NCI-H345 treated with DMSO at 0.1 percent for 48 hours (cell line): ENCODE data around the gene SLC39A11.
"Not testable (repeated sequence)": the region's sequence is repeated elsewhere in the genome, so short reads cannot be mapped to it uniquely, and the experiment has no call there.

ENCODE experiments used
- DNase-seq: peaks from one replicate; lab custom pipeline; 2025; ENCODE audit not compliant: unreplicated experiment; lab: John Stamatoyannopoulos, UW

The SLC39A11 gene

GRCh38 chr17:72927146-72927545, 165.3 kb downstream of the SLC39A11 start:
- DNase-seq, result no peak

- no peak for DNase-seq
Measured at GRCh38 chr17:72926171-72926570, 166.3 kb downstream of the SLC39A11 start.

GRCh38 chr17:72924196-72924595, 168.3 kb downstream of the SLC39A11 start:
- no peak for DNase-seq

DNA sequence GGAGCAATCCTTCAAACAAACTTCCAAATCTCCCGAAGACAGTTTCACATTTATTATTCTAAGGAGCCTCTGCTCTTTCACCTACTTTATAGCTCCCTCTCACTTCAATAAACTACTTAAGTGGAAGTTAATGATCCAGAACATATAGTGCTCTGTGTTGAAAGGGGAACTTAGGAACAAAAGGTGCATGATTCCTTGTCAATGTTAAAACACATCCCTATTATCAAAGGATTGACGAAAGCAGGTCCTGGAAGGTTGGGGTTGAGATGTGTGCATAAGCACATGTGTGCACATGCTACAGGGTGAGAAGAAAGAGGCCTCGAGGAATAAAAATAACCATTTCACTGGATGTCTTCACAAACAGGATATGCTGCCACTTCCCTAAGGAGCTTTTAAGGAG, 170.3 kb downstream of the SLC39A11 start:
- no peak for DNase-seq

DNA sequence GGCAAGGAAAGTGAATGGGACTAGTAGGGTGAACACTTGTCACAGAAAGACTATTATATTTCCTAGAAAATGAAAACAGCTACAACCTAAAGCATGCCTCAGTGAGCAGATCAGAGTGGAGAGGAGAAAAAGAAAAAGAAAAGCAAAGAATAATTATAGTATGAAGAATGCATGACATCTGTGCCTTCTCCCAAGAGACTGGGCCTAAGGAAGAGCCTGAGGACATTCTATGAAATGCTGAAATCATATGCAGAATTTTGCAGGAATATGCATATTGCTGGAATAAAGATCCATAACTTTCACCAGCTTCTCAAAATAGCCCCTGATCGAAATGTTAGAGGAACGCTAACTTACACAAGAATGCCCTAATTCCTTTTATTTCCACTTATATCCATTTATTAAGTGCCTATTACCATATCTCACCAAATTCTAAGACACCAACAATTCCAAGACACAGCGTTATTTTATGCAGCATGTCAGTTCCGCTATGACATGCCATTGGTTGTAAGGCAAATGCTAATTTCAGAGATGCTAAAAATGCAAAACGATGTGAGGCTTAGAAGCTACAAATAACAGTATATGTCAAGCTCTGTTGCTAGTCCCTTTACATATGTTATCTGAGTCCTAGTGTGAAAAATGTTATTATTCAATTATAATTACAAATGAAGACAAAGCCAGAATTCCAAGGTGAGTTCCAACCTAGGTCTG, 171.0 kb downstream of the SLC39A11 start:
- DNase-seq, result no peak

DNA sequence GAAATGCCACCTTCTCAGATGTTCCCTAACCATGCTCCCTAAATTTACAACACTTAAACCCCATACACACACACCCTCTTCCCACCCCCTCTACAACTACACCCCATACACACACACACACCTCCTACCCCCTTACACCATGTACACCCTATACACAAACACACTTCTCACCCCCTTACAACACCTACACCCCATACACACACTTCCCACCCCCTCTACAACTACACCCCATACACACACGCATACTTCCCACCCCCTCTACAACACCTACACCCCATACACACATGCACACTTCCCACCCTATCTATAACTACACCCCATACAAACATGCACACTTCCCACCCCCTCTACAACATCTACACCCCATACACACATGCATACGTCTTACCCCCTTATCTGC, 172.0 kb downstream of the SLC39A11 start:
- DNase-seq, result no peak

- no peak for DNase-seq
Measured at GRCh38 chr17:72916991-72917390, 175.5 kb downstream of the SLC39A11 start.

DNA sequence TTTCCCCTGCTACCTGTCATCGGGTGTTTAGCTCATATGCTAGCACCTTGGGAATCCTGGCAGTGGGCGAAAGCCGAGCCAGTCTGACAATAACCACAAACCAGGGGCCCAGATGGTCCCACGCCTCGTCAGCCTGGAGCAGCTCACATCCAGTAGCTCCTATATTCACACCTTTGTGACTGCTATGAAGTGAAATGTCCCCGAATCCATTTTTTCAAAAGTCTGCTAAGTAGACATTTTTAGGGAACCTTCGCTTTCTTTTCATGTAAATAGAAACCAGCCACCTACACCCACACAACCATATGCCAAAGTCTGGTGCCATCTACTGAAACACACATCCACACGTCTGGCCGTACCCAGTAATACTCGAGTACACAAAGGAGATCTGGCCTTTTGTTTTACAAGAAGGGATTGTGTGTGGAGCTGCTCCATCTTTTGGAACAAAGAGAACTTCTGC, 176.8 kb downstream of the SLC39A11 start:
- DNase-seq, result no peak

DNA sequence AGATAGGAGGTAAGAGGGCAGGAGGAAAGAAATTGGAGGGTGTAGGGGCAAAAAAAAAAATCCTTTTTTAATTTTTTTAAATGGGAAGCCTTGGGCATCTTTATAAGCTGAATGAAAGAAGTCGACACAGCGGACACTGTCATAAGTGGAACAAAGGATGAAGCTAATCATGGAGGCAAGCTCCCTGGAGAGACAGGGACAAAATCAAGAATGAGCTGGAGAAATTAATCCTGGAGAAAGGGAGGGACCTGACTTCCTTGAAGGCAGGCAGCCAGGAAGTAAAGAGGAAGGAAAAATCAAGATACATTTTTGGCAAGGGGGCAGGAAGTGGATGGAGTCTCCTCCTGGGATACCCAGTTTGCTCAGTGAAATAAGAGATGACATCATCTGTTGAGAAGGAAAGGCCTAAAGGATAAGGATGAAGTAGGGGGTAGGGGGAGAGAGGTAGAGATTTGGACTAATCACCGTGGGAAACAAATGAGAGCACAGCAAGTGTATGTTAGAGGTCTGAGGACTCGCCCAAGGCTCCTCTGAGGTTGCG, 179.3 kb downstream of the SLC39A11 start:
- no peak for DNase-seq

- DNase-seq, result no peak
Measured at GRCh38 chr17:72906306-72906705, 186.2 kb downstream of the SLC39A11 start.

DNA sequence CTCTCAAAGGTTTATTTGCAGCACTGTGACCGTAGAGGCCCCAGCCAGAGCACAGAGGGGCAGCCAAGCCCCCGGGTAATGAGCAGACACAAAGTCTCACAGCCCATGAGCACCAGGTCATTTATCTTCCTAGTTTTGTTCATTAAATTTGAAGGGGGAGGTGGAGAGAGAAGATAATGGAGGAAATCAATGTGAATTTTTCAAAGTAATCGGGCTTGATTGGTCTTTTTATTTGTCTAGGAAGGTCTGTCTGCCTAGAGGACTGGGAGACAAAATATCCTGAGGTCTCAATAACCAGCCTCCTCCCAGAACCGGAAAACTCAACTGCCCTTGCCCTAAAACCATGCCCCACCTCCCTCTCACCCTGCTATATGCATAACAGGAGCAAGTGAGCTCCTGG, 189.0 kb downstream of the SLC39A11 start:
- DNase-seq, result no peak

DNA sequence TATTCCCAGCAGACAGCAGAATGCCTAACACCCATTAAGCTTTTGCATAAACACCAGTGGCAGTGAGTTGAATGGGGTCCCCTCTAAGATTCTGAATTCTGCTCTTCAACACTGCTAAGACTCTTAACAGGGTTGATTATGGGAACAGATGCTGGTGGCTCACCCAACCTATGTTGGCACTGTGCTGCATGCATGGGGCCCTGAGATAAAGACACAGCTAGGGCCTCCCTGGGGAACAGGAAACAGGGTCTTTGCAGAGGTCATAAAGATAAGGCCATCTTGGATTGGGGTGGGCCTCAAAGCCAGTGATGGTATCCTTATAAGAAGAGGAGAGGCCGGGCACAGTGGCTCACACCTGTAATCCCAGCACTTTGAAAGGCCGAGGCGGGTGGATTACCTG, 190.8 kb downstream of the SLC39A11 start:
- no peak for DNase-seq

- DNase-seq, result no peak
Measured at GRCh38 chr17:72901083-72901482, 191.4 kb downstream of the SLC39A11 start.

- DNase-seq, result no peak
Measured at GRCh38 chr17:72900654-72900971, 191.9 kb downstream of the SLC39A11 start.

- DNase-seq, result no peak
Measured at GRCh38 chr17:72898725-72899124, 193.8 kb downstream of the SLC39A11 start.

DNA sequence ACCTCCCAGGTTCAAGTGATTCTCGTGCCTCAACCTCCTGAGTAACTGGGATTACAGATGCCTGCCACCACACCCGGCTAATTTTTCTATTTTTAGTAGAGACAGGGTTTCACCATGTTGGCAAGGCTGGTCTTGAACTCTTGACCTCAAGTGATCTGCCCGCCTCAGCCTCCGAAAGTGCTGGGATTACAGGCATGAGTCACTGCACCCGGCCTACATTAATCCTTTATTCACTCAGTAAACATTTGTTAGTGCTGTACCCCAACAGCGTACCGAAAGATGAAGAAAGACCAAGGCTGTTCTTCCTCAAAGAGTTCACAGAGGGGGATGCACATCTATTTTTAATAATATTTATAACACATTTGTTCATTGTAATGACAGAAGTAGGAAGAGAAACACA, 196.2 kb downstream of the SLC39A11 start:
- not testable (repeated sequence) for DNase-seq

DNA sequence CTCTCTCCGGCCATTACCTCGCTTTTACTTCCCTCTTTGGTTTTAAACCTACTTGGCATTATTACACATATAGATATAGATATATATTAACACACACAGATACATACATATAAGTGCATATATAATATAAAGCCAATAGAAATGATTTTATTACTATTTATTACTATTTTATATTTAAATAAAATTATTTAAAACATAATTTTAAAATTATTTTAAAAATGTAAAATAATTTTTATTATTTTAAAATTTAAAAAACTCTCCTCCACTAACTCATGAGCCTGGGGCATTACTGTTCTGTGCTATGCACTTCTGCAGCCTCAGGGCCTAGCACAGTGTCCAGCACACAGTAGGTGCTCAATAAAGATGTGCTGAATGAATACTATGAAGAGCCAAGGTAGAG, 200.9 kb downstream of the SLC39A11 start:
- no peak for DNase-seq

DNA sequence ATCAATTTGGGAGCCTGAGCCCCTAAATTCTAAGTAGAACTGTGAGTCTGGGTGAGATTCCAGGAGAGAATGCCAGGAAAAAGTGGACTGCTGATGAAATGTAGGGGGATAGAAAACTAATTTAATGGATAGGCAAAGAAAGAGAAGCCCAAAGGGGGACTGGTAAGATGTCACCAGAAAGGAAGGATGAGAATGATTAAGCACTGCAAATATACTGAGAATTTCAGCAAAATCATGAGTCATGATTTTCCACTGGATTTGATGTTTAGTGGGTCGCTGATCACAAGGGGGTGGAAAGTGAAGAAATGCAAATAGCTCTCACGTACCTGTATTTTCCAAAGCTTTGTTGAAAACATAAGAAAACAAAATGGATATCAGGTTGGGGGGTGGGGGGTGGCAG, 201.8 kb downstream of the SLC39A11 start:
- no peak for DNase-seq

DNA sequence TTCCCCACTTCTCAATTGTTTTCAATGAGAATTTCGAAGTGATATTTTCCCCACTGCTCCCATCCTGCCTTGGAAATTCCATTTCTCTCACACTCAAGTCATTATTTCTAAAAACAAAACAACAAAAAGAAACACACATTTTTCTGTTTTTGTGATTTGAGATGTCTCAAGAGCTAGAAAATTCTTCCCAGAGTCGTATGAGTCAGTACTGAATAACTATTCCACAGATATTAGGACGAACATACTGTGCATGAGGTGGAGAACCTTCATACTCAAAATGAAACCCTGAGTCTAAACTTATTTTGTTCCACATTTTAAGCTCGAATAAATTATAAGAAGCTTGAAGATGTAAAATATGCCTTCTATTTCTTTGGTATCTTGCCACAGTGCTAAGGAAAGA, 204.6 kb downstream of the SLC39A11 start:
- DNase-seq, result no peak

GRCh38 chr17:72887322-72887721, 205.2 kb downstream of the SLC39A11 start:
- DNase-seq, result no peak

DNA sequence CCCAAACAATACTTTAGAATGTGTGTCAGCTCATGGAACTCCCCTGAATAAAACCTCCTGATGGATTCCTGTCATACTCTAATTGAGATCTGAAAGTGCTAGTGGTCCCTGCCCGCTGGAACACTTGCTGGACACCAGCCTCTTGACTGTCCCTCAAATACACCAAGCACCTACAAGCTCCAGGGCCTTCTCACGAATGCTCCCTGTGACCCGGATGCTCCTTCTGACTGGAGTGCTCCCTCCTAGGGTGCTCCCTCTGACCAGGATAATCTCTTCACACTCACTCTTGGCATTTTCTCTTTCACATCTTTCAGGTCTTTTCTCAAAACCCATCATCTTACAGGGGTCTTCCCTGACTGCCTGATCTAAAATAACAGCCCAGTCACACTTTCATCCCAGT, 205.9 kb downstream of the SLC39A11 start:
- DNase-seq, result no peak

DNA sequence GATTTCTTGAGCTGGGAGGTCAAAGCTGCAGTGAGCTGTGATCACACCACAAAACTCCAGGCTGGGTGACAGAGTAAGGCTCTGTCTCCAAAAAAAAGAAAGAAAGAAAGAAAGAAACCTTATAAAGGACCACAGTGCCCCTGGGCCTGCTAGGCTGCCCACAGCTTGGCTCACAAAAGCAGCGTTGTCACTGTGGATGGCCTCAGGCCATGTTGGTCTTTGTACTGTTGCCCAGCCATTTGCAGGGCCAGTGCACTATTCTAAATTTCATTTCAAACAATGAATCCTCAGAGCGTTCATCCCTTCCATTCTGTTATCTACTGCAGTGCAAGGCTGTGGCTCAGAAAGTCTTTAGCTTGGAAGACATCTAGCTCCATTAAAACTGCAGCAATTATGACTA, 208.4 kb downstream of the SLC39A11 start:
- no peak for DNase-seq

DNA sequence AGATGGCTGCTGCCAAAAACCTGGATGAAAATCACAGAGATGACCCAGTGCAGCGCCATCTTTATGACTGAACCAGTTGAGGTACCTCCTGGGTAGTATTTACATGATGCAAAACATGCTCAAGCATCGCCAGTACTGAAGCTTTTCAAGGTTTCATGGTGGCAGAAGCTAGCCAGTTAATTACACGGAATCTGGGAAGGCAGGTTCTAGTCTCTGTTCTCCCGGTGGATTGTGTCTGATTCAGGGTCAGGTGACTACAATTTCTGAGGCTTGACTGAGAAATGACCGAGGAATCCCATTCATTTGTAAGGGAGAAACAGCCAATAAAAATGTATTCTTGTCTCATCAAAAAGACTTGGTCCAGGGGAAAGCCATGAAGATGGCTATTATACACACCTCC, 209.1 kb downstream of the SLC39A11 start:
- no peak for DNase-seq
